ENCODE data around the gene PGGHG. TPM values are rescaled to one million over a fixed set of nuclear protein-coding genes. Genes with fewer than 3 reads are reported as not detected.

The PGGHG gene
- total and polyA plus RNA-seq, 2 of the 13 experiments (the other 11 are each of a cell fraction or from before 2014, with no cell fraction given) = 5.9 to 14.8 TPM

DNA sequence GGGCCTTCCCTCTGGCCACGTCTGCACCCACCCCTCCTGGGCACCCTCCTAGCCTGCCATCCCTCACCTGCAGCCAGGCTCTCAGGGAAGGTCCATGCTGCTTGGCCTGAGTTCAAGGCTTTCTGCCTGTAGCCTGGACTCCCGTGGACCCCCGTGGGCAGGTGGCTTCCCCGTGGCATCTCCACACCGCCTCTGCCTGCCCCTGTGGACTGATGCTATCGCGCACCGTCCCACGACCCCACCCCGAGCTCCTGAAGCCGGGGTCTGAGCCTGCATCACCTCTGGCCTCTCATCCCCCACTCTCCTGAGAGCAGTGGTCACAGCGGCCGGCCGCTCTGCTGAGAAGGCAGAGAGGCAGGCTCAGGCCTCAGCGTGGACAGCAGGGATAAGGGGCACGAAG, 5.9 kb downstream of the PGGHG start:
- 90% methylated on average over 16 of the region's 16 CpGs for WGBS (ENCODE audit: low lambda C conversion rate)
- POLR2A ChIA-PET = no interaction called here
- H3K27ac ChIP-seq (ENCODE audit: extremely low read length, insufficient read depth, low read length) = no peak overlapping the region
- no peaks in the 10 kb centered on the region for H3K9me3 ChIP-seq (ENCODE audit: low read length)
- TF ChIP-seq FOXO1 (CRISPR knock-in tag; IDR thresholded peaks at IDR 0.05) (no peak), ZBTB20 (CRISPR knock-in tag; IDR thresholded peaks at IDR 0.05; ENCODE audit: borderline replicate concordance, low read depth) (no peak)
- CTCF ChIA-PET (ENCODE audit: low intra/inter-chr PET ratio, low total read pairs) = no interaction called here
- BruUV-seq (replicated peaks) = no TSS peak
- intact Hi-C loops (cut with micrococcal nuclease; ENCODE audit: unreplicated experiment) = no loop called here
- peaks cover 9 to 12% of the 10 kb centered on the region in 2 experiments for H3K27me3 ChIP-seq (ENCODE audit: control insufficient read depth in 1 of 2, insufficient read depth in 2 of 2, low read length in 2 of 2)
- no peak for ATAC-seq
- H3K36me3 ChIP-seq (replicated peaks in 1 of 2; ENCODE audit: control insufficient read depth in 1 of 2, insufficient read depth in 2 of 2, low read length in 2 of 2) = 0 out of 5 replicates have a peak, but pooled peaks cover 0 to 2% of the 10 kb centered on the region in 2 experiments
- no peak overlapping the region for H3K4me2 ChIP-seq (ENCODE audit: low read depth, low read length)
- H4K20me1 ChIP-seq (ENCODE audit: insufficient read depth, low read length) = no peaks in the 10 kb centered on the region
- no peak overlapping the region for H3K4me3 ChIP-seq (replicated peaks in 1 of 3; ENCODE audit: insufficient read depth in 1 of 3, low read depth in 2 of 3, low read length in 3 of 3)
- H3K79me2 ChIP-seq (ENCODE audit: insufficient read depth, low read length) = no peaks in the 10 kb centered on the region
- in situ Hi-C loops (cut with HindIII; ENCODE audit: extremely low pct_ligation_motif_present, low pct_unique_long_range_greater_than_20kb) = no loop called here
- peaks cover 25% of the 10 kb centered on the region for H3K4me1 ChIP-seq (ENCODE audit: insufficient read depth, low read length)
- H3K9ac ChIP-seq (ENCODE audit: insufficient read depth, low read depth, low read length) = no peak overlapping the region
- DNase-seq (ENCODE audit: low spot score) = no peak
- no peak overlapping the region for H2AFZ ChIP-seq (ENCODE audit: low read length)
- no peak for FAIRE-seq

DNA sequence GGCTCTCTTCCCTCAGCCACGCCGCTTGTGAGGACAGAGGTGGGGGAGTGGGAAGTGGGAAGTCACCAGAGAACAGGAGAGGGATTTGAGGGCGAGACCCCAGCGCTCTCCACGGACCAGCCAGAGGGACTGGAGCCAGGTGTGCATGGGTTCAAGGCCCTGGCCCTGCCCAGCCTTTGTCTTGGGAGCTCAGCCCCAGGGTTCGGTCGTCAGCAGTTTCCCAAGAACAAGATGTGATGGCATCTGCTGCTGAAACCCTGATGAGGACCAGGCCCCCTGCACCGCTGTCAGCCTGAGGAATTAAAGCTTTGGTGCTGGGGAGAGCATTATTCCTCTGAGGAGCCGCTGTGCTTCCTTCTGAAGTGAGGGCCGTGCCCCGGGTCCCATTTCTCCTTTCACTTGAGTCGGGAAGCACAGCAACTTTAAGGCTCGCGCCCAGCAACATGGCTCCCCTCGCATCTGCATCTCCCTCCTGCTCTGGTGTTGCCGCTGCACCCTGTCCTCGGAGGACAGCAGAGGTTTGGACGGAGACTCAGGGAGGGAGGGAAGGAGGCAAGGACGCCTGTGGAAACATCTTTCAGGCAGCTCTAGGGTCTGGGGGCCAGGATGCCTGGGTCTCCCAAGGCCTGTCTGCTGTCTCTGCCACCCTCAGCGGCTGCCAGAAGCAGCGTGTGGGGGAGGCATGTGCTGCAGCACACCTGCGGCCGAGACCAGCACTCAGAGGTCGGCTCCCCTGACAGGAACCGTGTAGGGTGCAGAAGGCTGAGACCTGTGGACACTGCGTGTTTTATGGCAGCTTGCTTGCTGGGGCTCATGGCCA, 6.6 kb downstream of the PGGHG start:
- H3K79me2 ChIP-seq (ENCODE audit: insufficient read depth, low read length) = no peaks in the 10 kb centered on the region
- TF ChIP-seq KLF12 (CRISPR knock-in tag; IDR thresholded peaks at IDR 0.05; ENCODE audit: borderline replicate concordance) = no peak
- POLR2A ChIA-PET = no interaction called here
- H4K20me1 ChIP-seq (ENCODE audit: insufficient read depth, low read length) = no peaks in the 10 kb centered on the region
- WGBS (ENCODE audit: low lambda C conversion rate) = 91% methylated on average over 17 of the region's 26 CpGs
- no peak overlapping the region for H3K9ac ChIP-seq (ENCODE audit: insufficient read depth, low read depth, low read length)
- peaks cover 11 to 18% of the 10 kb centered on the region in 2 experiments for H3K27me3 ChIP-seq (ENCODE audit: control insufficient read depth in 1 of 2, insufficient read depth in 2 of 2, low read length in 2 of 2)
- peaks cover 27% of the 10 kb centered on the region for H3K4me1 ChIP-seq (ENCODE audit: insufficient read depth, low read length)
- DNase-seq (ENCODE audit: low spot score) (no peak), ATAC-seq (no peak), FAIRE-seq (no peak)
- no peak overlapping the region for H2AFZ ChIP-seq (ENCODE audit: low read length)
- CTCF ChIA-PET (ENCODE audit: low intra/inter-chr PET ratio, low total read pairs) = no interaction called here
- H3K27ac ChIP-seq (ENCODE audit: extremely low read length, insufficient read depth, low read length) = no peak overlapping the region
- H3K36me3 ChIP-seq (replicated peaks in 1 of 2; ENCODE audit: control insufficient read depth in 1 of 2, insufficient read depth in 2 of 2, low read length in 2 of 2) = 0 out of 5 replicates have a peak, but pooled peaks cover 0 to 2% of the 10 kb centered on the region in 2 experiments
- H3K4me3 ChIP-seq (replicated peaks in 1 of 3; ENCODE audit: insufficient read depth in 1 of 3, low read depth in 2 of 3, low read length in 3 of 3) = no peak overlapping the region
- H3K9me3 ChIP-seq (ENCODE audit: low read length) = no peaks in the 10 kb centered on the region
- intact Hi-C loops (cut with micrococcal nuclease; ENCODE audit: unreplicated experiment) = no loop called here
- no TSS peak for BruUV-seq (replicated peaks)
- in situ Hi-C loops (cut with HindIII; ENCODE audit: extremely low pct_ligation_motif_present, low pct_unique_long_range_greater_than_20kb) = no loop called here
- H3K4me2 ChIP-seq (ENCODE audit: low read depth, low read length) = no peak overlapping the region
